Dedifferentiated amniotic fluid mesenchymal stem cell (primary cell): ENCODE data around the gene TSC22D3.

Source experiments
- DNase-seq: peaks from one replicate; pipeline ENCODE4 v3.0.0-alpha.2; 2016; ENCODE audit errors: extremely low spot score

The TSC22D3 gene

DNA sequence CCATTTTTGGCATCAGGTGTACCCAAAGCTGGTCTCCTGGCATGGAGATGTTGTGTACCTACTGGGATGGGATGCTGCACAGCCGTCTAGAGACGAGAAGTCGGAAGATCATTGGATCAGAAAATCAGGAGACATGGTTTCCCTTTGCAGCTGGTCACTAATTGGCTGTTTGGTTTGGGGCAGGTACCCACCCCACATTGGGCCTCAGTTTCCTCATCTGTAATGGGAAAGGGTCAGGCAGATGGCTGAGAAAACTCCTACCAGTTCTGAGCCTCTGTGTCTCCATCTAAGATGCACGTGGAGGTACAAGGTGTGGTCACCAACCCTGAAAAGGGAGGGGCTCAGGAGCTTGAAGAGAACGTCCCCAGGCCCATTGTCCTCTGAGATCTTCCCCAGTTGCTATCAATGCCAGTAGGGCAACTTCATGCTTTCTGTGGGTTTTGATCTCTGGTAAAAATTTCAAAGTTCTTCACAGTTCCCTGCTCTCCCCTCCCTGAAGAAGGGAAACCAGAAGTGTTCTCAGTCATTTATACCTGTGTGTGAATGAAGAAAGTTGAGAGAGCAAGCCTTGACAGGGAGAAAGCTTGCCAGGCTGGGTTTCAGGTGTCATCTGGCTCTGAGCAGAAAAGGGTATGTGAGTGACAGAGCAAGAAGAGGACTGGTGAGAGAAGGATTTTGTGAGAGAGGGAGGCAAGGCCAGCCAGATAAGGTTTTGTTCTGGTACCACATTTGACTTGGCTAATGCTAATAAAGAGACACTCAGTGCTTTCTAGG lies 15.1 kb downstream of the TSC22D3 start:
- DNase-seq = no peak

DNA sequence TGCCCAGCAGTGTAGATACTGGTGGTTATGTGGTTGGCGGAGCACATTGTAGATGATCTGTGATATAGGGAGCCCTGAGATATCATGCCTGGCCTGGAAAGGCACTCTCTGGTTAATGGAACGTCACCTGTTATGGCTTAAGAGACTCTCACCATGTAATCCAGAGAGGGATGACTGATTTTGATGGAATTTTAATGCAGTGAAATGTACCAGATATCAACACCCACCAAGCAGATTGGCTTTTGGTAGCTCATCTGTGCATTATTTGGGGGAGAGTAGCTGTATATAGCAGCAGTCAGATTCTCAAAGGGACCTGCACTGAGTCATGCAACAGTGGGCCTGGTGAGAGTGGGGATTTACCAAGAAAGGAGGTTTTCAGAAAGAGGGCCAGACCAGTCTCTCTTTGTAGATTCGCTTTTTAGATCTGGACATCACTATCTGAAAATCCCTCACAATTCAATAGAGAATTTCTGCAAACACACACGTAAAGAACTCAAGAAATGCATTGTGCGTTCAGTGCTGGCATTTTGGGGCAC lies 17.3 kb downstream of the TSC22D3 start:
- no peak for DNase-seq

DNA sequence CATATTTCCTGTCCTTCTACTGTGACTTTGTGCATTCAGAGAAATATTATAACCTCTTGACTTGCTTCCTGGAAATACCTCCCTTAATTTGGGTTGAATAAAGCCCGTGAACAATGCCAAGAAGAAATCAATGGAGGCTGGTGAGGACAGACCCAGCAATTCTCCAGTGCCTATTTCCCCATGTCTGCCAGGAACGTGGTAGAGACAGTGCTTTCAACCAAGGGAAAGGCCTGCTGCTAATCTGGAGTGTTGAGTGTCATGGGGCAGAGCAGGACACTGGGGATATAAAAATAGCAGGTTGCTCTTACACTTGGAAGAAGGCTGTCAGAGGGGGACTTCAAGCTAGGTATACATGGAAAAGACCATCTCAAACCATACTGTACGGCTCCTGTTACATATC lies 19.9 kb downstream of the TSC22D3 start:
- no peak for DNase-seq

DNA sequence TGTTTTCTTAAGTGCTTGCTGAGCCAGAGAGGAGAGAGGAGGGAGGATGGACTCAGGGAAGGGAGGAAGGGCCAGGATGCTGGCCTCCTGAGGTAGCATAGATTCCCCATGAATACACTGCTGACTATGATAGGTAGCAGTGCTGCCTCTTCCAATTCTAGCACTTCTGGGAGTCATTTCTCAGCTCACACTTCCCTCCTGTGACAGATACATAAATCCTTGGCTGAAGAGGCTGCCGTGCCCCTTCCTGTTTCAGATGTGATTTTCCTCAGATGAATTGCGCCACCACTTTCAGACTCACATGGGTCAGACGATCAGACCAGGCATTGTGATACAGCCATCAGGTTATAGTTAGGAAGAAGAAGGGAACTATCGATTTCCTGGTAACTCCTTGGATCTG lies 22.4 kb downstream of the TSC22D3 start:
- DNase-seq = no peak

DNA sequence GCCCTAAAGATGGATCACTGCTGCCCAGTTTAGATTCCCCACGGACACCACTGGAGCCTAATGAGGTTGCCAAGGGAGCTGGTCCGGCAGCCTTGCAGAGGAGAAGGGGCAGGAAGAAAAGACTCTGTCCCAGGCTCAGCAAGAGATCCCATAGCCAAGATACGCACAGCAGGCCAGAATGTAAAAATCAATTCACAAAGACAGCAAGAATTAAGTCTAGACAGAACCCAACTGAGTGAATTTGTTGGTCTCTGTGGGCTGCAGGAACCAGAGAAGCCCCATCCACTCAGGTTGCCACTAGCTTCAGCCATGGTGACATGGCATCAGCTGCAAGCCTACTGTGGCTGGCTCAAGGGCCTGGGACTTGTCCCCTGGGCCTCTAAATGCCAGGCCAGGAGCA lies 22.9 kb downstream of the TSC22D3 start:
- DNase-seq = no peak

DNA sequence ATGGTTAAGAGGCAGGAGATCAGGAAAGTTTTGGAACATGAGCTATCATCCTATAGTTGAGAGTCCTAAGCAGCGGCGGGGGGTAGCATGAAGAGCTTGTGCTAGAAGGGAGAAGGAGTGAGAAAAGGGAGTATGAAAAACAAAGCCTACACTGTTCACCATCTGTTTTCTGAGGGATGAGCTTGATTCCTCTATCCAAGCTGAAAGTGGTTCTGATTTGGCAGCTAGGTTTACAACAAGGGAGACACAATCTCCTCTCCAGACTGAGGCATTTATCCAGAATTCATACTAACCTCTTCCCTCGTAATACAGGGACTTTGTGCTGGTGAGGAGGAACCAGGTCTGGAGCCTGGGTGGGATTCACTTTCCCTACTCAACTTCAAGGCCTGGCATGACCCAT lies 23.5 kb downstream of the TSC22D3 start:
- no peak for DNase-seq

DNA sequence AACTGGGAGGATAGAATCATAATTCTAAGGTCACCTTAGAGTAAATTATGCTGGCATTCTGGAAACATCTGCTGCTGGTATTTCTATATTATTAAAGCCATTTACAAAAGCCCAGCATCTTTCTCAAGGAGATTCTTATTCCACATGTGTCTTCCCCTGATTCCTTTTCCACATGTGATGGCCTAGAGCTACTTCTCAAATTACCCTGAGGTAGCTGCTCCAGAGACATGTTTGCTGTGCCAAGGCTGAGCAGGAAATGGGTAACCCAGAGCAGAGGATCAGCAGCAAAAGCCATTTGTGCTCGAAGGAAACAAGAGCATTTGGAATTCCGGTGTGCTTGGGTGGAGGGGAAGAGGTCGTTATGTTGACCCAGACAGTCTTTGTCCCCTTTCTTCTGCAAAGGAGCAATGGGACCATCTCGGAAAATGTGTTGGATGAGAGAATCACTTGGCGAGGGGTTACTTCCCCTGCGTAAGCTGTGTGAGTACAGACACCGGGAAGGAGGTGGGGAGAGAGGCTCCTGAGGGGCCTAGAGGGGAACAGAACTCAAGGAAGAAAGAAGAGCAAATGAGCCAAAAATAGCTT lies 24.6 kb downstream of the TSC22D3 start:
- DNase-seq = no peak

DNA sequence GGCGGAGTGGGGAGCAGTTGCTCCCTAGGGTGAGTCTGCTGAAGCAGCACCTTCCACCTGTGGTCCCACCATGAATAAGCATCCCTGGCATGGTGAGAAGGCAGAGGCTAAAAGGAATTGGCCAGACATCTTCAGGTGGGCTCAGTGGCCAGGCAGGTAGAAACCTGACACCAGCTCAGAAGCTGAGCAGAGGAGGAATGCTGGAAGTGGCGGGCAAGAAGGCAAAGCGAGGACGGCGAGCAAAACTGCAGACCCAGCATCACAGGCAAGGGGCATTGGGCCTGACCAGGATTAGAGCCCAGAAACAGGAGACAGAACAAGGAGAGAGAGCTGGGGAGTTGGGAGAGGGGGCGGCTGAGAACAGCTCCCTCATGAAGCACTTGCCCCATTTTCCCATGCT lies 25.3 kb downstream of the TSC22D3 start:
- DNase-seq = no peak

DNA sequence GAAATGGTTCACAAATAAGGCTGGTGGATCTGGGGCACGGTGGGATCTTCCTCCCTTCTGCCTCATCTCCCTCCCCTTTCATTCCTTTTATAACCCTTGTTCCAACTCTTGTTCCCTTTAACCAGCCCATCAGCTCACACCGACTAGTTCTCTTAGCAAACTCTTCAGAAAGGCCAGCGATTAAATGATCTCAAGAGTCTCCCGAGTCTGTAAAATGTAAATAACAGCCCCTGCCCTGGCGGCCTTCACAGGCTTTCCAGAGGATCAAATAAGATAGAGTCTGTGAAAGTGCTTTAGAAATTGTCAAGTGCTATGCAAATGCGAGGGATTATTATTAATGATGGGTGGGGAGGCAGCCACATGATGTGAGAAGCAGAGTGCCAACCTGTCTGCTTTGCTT lies 27.1 kb downstream of the TSC22D3 start:
- no peak for DNase-seq

DNA sequence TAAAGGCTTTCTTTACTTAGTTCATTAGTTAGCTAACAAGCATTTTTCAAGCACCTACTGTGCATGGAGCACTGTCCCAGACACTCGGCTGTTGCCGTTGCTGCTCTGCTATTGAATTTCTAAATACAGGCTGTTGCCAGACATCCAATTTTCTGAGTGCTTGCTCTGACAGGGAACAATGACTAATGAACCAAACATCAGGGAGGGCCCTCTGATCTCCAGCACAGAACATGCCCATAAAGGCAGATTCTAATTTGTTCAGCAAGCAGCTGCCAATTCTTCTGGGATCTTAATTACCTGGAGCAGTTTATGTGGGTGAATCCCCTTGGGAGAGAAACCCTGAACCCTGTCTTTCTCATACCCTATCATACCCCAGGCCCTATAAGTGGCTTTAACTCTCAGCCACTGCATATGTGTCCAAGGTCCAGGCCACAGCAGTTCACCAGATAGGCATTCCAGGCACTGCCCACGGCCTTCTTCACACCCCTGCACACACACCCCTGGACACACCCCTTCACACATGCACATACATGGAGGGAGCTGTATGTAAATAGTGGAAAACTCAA lies 27.9 kb downstream of the TSC22D3 start:
- DNase-seq = peak; percentile 59

DNA sequence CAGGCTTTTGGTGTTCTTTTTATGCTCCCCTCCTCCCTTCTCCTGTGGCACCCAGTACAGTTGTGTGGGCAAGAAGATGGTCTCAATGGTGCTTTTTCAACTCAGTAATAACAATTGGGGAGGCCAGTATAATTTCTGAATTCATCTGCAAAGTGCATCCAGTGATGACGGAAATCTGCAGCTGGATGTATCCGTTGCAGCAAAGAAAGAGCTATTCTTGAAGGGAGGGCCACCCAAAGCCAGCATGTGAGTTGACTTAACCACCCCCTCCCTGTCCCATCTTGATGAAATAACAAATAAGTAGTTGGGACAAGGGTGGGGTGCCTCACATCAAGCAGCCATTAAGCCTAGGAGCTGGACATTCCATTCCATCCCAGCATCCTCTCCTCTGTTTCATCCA lies 30.7 kb downstream of the TSC22D3 start:
- DNase-seq = no peak

DNA sequence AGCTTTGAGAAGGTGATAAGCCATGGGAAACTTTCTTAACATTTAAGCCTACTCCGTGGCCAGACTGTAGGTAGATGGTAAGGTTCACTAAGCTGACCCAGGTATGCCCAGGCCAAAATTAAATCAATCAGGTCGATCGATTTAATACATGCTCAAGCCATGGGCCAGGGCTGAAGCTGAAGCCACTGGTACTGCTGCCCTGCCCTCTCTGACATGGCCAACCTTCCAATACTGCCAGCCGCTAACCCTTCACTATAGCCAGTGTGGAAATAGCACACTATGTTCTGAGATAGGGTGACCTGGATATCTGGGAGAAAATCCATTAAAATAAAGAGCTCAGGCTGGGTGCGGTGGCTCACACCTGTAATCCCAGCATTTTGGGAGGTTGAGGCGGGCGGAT lies 31.6 kb downstream of the TSC22D3 start:
- DNase-seq = no peak

DNA sequence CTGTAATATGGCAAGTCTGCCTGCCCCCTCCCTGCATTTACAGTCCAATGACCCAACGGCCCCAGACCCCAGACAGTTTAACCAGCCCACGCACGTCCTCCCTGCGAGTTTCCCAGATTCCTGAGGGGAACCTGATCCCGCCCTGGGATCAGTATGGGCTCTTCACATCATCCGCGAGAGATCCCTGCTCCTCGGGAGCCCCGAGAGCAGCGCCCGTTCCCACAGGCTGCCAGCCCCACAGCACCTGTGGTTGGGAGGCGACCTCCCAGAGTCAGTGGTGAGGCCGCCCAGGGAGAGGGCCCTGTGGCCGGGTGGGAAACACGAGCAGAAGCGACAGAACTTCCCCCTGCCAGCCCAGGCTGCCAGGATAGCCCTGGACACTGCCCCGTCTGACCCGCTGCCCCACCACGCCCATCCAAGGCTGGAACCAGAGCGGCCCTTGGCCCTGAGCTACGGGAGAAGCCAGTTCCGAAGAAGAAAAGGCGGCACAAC lies 32.8 kb downstream of the TSC22D3 start:
- DNase-seq = no peak

DNA sequence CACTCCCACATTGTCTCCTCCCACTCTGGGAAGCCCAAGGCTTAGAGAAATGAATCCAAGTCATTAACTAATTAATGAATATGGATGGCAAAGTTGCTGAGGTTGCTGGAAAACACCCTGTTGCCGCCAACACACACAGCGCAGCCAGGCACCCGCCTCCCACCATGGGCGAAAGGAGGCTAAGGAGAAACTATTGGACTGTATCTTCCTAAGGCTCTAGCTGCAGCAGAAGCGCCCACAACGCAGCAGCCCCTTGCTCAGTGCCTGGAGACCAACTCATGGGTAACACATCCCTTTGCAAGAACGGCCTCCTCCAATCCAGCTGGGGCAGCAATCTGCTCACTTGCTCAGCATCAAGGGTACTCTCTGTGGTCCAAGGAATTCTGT lies 34.2 kb downstream of the TSC22D3 start:
- DNase-seq = no peak

DNA sequence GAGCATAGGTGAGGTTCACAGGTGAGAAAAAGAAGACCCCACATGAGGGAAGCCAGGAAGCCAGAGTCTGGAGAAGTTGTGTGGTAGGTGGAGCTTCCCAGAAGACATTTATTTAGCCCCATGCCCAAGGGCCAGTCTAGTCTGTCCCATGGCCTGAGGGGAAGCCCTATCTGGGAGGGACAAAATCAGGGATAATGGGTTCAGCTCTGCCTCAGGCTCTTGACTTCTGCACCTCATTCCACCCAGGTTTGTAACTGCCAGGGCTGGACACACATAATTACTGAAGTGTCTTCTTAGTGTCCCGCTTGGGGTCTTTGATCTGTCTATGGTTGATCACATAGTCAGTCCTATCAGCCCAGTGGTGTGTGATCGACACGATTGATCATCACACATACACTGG lies 36.0 kb downstream of the TSC22D3 start:
- no peak for DNase-seq

DNA sequence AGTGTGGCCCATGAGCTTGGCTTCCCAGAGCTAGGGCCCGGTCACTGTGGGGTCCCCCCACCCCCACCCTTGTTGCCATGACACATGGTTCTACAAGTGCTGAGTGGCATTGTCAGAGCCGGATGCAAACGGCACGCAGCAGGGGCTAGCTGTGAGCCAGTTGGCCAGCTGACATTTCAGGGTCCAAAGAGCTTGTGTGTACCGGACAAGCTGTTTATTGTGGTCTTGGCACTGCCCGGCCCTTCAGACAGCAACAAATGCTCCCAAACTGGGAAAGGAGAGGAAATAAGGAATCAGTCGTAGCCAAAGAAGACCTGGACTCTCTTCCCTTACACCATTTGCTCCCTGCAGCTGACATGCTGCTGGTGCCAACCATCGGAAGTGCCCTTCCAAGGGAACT lies 36.8 kb downstream of the TSC22D3 start:
- DNase-seq = no peak

DNA sequence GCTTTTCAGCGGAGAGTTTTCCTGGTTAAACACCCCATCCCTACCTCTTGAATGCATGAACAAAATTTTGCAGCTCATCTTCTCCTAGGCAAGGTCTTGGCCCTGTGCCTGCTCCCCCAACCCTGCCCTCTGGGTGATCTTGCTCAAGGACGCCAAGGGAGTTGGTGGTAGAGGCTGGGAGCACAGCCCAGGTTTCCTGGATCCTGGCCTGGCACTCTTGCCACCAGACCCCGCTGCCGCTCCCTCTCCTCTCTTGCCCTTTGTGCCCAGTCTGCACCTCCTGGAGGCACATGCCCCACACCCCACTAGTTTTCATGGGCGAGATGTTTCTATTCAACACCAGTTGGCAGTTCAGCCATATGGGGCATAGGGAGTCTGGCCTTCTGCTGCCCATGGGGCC lies 37.3 kb downstream of the TSC22D3 start:
- DNase-seq = no peak

DNA sequence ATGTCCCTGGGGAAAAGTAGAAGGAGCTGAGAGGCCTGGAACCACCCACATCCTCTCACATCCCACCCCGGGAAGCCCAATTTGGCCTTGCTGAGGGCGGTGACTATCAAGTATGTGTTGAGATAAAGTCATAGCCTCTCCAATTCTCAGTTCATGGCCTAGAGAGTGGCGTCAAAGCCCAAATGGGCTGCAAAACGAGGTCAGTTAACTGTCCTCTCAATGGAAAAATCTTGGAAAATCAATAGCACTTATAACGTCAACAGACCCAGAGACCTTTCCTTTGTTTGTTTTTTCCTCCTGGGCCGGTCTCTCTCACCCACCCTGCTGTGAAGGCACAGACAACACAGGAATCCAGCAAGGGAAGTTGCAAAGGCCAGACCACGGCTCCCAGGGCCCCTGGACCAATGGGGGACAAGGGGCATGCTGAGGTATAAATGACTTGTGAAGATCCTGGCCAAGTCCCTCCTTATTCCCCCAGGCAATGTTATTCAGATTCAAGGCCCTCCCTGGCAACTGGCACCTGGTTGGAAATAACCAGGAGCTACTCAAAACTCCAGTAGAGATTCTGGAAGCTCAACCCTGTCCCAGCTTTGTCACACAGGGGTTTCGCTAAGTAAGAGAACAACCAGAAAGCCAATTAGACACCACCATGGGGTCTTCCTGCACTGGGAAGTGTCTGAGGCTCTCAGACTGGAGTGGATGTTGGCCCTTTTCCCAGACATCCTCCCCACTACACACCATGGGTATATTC lies 38.6 kb downstream of the TSC22D3 start:
- DNase-seq = no peak

DNA sequence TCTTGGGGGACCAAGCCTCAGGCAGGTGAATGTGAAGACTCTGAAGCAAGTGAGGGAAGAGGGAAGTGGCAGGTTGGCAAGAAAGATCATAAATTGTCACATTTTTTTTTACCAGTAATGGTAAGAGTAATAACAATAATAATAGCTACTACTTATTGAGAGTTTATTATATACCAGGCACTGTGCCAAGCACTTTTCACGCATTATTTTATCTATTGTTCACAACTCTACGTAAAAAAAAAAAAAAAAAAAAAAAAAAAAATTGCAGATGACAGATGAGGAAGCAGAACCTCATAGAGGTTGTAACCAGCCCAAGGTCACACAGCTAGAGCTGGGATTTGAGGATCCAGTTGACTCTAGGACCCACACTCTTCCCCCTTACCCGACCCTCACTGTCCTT lies 40.9 kb downstream of the TSC22D3 start:
- DNase-seq = no peak

DNA sequence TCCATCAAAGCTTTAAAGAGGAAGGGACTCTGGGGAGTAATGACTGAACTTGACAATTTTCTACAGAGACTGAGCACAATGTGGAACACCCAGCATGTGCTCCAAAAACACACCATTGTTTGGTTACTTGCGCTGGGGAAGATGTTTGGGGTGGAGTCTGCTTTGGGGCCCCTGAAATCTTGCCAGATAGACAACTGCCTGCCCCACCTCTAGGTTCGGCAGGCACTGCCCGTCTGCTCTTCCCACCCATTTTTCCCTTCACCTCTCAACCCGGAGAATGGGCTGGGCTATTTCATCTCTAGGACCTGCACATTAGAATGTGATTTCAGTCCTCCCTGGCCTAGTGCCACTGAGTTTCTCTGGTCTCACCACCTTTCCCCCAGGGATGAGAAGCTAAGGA lies 41.9 kb downstream of the TSC22D3 start:
- no peak for DNase-seq

DNA sequence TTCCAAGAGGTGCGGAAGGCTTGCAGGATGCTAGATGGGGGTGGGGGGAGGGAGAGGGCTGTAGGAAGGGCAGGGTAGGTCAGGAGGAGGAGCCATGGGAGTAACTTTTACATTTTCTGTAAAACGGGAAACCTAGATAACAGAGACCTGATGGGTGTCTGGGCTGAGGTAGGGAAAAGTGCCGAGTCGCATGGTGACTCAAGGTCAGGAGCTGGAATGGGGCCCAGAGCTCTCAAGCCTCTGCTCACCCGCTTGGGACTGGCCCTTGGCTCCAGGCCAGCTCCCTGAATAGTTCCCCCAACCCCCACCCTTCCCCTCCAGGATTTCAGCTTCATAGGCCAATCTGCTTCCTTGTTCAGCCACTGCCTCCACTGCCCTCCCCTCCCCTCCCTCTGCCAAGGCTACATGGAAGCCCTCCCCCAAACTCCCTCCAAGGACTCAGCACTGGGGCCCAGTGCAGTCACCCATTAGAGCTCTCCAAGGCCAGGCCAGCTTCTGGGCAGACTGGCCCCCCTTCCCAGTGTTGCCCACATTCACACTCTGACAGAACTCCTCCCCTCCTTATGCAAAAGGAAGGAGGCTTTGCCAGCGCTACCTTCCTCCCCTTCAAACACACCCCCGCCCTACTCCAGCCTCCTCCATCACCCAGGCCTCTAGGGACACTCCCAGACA lies 43.6 kb downstream of the TSC22D3 start:
- DNase-seq = no peak
